Mucosa of descending colon (tissue), 3 donors: ENCODE measurements around the gene KRTAP2-2. TPM values are rescaled to one million over a fixed set of nuclear protein-coding genes. Genes with fewer than 3 reads are reported as not detected.
"Not testable (repeated sequence)": the region's sequence is repeated elsewhere in the genome, so short reads cannot be mapped to it uniquely, and the experiment has no call there.

Source experiments
- ATAC-seq: fragments of 200-7000 bp; cut with Tn5 transposase; one replicate; pipeline ENCODE4 v1.9.1; 2020; ENCODE audit warnings: mild to moderate bottlenecking, moderate library complexity
- DNase-seq, 3 donors: peaks; one replicate each; pipeline ENCODE4 v3.0.0-alpha.2; 2020
- H3K36me3 ChIP-seq: fragments of 200-600 bp; one replicate; pipeline ENCODE4 v1.8.0; 2021; ENCODE audit warnings: low read depth, mild to moderate bottlenecking
- H3K4me1 ChIP-seq: fragments of 200-600 bp; one replicate; pipeline ENCODE4 v1.8.0; 2021; ENCODE audit warnings: low read depth, mild to moderate bottlenecking
- H3K4me3 ChIP-seq: fragments of 200-600 bp; one replicate; pipeline ENCODE4 v1.8.0; 2021; ENCODE audit warnings: mild to moderate bottlenecking
- H3K9me3 ChIP-seq: fragments of 200-600 bp; one replicate; pipeline ENCODE4 v1.8.0; 2021; ENCODE audit warnings: mild to moderate bottlenecking
- intact Hi-C, 2 donors: fragments of 100-400 bp; cut with DNase I in 1 of 2; cut with micrococcal nuclease in 1 of 2; formaldehyde crosslinking; loops; one replicate each; pipeline versions ENCODE4 v1.11.0 to v1.11.1; 2022; cut with DNase I, micrococcal nuclease
- total RNA-seq, 3 donors: library from RNA; stranded (reverse); fragmentation: NEBNext Ultra II Directional in 2 of 3; extraction: Animal tissue kit (Norgen Biotek cat#: 25700) in 2 of 3; gene quantifications; one replicate each; pipeline versions ENCODE4 v1.2.1 to v1.2.4, GENCODE V29; 2021 to 2023
- TF ChIP-seq, protein P1 (sequence below): fragments of 200-600 bp; IDR thresholded peaks from one replicate; pipeline ENCODE4 v1.8.0; 2022; ENCODE audit warnings: antibody characterized with exemption, mild to moderate bottlenecking
- donor health status: DM: no; HTN: no; CAD: no; lungs with moderate emphysema.
- donor health status: DM: no; HTN: no; CAD: no.
- donor health status: DM: no; HTN: yes; CAD: no.

The KRTAP2-2 gene
- total RNA-seq, 3 donors from 2014 or later: not detected

DNA sequence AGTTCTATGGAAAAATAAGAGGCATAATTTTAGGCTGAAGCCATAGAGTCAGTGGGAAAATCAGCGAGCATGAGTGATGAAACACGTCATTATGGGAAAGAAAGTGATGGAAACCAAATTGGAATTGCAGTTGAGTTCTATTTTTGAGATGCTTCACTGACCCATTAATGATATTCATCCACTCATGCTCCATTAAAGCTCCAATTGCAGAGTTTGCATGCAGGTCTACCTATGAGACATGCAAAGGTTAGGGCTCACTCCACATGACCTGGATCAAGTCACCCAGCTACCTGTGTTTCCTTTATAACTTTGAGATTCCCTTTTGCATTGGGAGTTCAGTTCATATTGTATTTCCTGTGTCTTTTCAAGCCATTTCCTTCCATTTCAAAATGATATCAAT, 18.6 kb upstream of the KRTAP2-2 start:
- intact Hi-C loops: no loop called here
- TF ChIP-seq, protein P1, sequence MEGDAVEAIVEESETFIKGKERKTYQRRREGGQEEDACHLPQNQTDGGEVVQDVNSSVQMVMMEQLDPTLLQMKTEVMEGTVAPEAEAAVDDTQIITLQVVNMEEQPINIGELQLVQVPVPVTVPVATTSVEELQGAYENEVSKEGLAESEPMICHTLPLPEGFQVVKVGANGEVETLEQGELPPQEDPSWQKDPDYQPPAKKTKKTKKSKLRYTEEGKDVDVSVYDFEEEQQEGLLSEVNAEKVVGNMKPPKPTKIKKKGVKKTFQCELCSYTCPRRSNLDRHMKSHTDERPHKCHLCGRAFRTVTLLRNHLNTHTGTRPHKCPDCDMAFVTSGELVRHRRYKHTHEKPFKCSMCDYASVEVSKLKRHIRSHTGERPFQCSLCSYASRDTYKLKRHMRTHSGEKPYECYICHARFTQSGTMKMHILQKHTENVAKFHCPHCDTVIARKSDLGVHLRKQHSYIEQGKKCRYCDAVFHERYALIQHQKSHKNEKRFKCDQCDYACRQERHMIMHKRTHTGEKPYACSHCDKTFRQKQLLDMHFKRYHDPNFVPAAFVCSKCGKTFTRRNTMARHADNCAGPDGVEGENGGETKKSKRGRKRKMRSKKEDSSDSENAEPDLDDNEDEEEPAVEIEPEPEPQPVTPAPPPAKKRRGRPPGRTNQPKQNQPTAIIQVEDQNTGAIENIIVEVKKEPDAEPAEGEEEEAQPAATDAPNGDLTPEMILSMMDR: no peak
- DNase-seq: no peak
- Histone ChIP-seq H3K4me3 (no peak overlapping the region), H3K9me3 (no peaks in the 10 kb centered on the region), H3K36me3 (no peaks in the 10 kb centered on the region), H3K4me1 (no peaks in the 10 kb centered on the region)
- no peak for ATAC-seq

DNA sequence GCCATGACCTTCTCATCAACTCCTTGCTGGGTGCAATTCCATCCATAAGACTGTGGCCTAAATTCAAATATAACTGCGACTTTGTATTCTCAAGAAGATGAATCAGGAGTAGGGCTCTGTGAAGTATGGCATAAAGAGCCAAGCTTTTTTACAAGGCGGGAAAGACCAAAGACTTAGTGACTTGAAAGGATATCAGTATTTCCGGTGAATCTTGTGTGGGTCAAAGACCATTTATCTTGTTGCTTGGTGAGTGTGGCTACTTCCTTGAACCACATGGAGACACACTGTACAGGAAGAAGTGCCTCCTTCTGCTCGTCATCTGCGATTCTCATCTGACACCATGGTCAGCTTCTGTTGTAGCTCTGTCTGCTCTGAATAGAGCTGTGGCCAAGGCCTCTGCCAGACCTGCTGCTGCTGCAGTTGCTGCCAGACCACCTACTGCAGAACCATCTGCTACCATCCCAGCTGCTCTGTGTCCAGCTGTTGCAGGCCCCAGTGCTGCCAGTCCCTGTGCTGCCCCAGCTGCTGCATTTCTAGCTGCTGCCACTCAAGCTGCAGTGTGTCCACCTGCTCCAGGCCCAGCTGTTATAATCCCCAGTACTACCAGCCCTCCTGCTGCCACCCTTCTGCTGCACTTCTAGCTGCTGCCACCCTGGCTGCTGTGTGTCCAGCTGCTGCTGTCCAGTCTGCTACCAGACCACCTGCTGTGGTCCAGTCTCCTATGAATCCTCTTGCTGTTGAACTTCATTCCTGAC, 16.8 kb upstream of the KRTAP2-2 start:
- TF ChIP-seq, protein P1: no peak
- ATAC-seq (no peak), DNase-seq (no peak)
- intact Hi-C loops: no loop called here
- H3K4me1 ChIP-seq: no peaks in the 10 kb centered on the region
- no peaks in the 10 kb centered on the region for H3K36me3 ChIP-seq
- no peaks in the 10 kb centered on the region for H3K9me3 ChIP-seq
- H3K4me3 ChIP-seq: no peak overlapping the region

DNA sequence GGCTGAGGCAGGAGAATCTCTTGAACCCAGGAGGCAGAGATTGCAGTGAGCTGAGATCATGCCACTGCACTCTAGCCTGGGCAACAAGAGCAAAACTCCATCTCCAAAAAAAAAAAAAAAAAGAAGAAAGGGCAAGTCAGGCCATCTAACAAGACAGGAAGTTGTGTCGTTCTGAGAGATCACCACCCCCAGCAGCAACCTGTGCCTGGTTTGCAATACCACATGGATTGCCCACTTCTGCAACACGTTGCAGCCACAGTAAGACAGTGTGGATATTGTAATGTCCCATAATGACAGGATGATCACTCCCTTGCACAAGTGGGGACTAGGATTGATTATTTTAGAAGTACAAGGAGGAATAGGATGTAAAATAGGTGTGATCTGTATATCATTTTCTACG, 14.0 kb upstream of the KRTAP2-2 start:
- no peaks in the 10 kb centered on the region for H3K9me3 ChIP-seq
- no peaks in the 10 kb centered on the region for H3K36me3 ChIP-seq
- intact Hi-C loops: no loop called here
- DNase-seq (no peak), ATAC-seq (no peak)
- TF ChIP-seq, protein P1: no peak
- no peak overlapping the region for H3K4me3 ChIP-seq
- H3K4me1 ChIP-seq: no peaks in the 10 kb centered on the region

DNA sequence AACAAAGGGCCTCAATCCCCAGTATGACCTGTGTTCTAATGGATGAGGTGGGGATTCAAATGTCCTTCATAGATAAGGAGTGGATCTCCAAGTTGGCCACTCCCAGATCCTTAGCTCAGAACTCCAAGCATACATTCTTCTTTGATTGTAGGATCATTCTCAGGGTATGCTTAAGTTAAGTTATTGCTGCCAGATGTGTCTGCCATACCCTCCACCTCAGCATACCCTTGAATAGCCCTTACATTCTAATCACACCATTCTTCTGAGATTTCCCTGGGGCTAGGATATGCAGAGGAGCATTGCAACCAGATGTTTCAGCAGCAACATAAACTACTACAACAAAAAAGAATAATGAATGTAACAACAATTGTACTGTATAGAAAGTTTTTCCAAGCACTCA, 12.3 kb upstream of the KRTAP2-2 start:
- intact Hi-C loops: no loop called here
- no peak for ATAC-seq
- no peak for DNase-seq
- TF ChIP-seq, protein P1: no peak
- H3K4me1 ChIP-seq: no peaks in the 10 kb centered on the region
- no peaks in the 10 kb centered on the region for H3K9me3 ChIP-seq
- H3K36me3 ChIP-seq: no peaks in the 10 kb centered on the region
- no peak overlapping the region for H3K4me3 ChIP-seq

DNA sequence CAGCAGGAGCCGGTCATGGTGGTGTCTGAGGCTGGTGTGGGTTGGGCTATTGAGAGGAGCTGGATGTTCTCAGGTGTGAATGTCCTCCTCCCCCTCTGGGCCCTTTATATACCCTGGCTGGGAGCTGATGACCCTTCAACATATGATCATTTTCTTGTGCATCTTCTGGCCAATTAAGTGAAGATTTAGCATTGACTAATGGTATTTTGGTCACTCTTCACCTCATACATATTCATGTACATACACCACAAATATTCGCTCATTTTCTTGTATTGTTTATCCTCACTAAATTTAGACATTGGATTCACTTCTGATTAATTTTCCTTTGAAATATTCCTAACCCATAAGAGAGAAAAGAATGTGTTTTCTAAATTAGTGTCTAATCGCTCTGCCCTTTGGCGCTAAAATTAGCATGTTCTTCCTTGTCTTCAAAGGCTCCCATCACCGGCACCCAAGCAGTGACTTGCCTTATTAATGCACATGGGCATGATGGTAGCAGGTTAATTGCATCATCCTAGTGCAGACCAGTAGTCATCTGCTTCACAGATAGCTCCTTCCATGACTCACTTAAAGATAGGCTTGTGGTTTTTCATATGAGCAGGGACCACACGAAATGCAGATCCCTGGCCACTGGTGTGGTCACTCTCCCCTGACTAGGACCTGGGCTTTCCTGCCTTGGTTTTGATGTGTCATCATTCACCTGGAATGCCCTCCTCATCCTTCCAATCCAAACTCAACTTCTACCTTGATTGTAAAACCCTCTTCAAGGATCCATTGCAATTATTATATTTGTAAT, 11.0 kb upstream of the KRTAP2-2 start, which contains the start of gene KRTAP2-4:
TSS of gene KRTAP2-4 (minus strand) at position 51 of the 796 bp plus-strand sequence. CDS start at position 17, 34 bp downstream.
- DNase-seq (no peak), ATAC-seq (no peak)
- no peaks in the 10 kb centered on the region for H3K9me3 ChIP-seq
- intact Hi-C loops: no loop called here
- H3K4me1 ChIP-seq: no peaks in the 10 kb centered on the region
- TF ChIP-seq, protein P1: no peak
- no peaks in the 10 kb centered on the region for H3K36me3 ChIP-seq
- H3K4me3 ChIP-seq: no peak within 1 kb of the TSS

DNA sequence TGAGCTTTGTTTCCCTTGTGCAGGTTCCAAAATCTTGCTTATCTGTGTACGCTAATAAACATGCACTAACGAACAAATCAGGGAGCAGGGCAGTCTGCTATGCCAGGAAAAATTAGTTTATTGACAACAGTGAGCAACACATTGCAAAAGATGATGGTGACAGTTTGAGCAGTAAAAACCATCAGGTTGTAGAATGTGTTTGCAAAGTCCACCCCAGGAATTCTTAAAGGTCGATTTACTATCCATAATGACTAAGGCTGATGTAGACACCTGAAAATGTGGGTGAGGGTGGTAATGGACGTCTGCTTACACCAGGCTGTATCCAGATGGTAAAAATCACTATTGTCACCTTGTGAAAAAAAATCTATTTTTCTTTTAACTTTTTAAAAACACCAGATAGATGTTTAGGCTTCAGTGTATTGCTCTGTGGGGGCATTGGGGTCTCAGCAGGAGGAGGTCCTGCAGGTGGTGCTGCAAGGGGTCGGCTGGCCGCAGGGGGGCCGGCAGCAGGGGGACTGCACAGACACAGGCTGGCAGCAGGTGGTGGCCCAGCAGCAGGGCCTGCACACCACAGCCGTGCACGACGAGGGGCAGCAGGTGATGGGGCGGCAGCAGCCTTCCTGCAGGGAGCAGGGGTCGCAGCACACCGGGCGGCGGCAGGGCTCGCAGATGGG, 10.1 kb upstream of the KRTAP2-2 start:
- intact Hi-C loops, ATAC-seq, H3K4me1 ChIP-seq, H3K9me3 ChIP-seq, H3K4me3 ChIP-seq, H3K36me3 ChIP-seq, DNase-seq: not testable (repeated sequence)
